Keratinocyte (primary cell): Measurements from ENCODE around the gene CNTD1. TPM values are rescaled to one million over a fixed set of nuclear protein-coding genes. Genes with fewer than 3 reads are reported as not detected.

Source experiments
- DNase-seq: peaks from one replicate; pipeline ENCODE4 v3.0.0-alpha.2; 2011; ENCODE audit warnings: low read depth, missing footprints, low spot score
- FAIRE-seq: peaks from 2 replicates; lab custom pipeline; 2011; peaks lifted over from hg19 to GRCh38; lab: Jason Lieb, UNC
- H2AFZ ChIP-seq: 2 replicates; pipeline ENCODE4 v1.6.0; 2012; ENCODE audit warnings: low read length, control low read depth, inconsistent platforms; ENCODE audit not compliant: control insufficient read depth
- H3K27ac ChIP-seq: 2 replicates; pipeline ENCODE4 v1.5.1; 2011; ENCODE audit warnings: low read length; ENCODE audit not compliant: control insufficient read depth, insufficient read depth
- H3K27me3 ChIP-seq: 3 replicates; pipeline ENCODE4 v1.6.0; 2011; ENCODE audit warnings: low read length; ENCODE audit not compliant: control insufficient read depth, insufficient read depth; ENCODE audit errors: extremely low read depth
- H3K36me3 ChIP-seq, 2 experiments: 2 replicates in 1 of 2; 3 replicates in 1 of 2; pipeline ENCODE4 v1.5.1; 2011; ENCODE audit warnings: low read length in 2 of 2, mild to moderate bottlenecking in 1 of 2; ENCODE audit not compliant: control insufficient read depth in 2 of 2, insufficient read depth in 2 of 2; ENCODE audit errors: extremely low read depth in 1 of 2
- H3K4me1 ChIP-seq: 3 replicates; pipeline ENCODE4 v1.5.1; 2011; ENCODE audit warnings: low read length; ENCODE audit not compliant: control insufficient read depth, insufficient read depth; ENCODE audit errors: extremely low read depth
- H3K4me2 ChIP-seq: 3 replicates; pipeline ENCODE4 v1.6.0; 2011; ENCODE audit warnings: low read depth, low read length; ENCODE audit not compliant: control insufficient read depth, insufficient read depth; ENCODE audit errors: extremely low read depth
- H3K4me3 ChIP-seq, 3 experiments: fragments of 200-600 bp in 1 of 3; sonication (generic) in 1 of 3; 2 replicates in 2 of 3; 3 replicates in 1 of 3; pipeline ENCODE4 v1.5.1; 2011 to 2016; ENCODE audit warnings: low read length in 3 of 3, mild to moderate bottlenecking in 3 of 3, control low read depth in 2 of 3, inconsistent platforms in 1 of 3, low read depth in 1 of 3, mixed read lengths in 1 of 3, mixed run types in 1 of 3, moderate library complexity in 1 of 3; ENCODE audit not compliant: control insufficient read depth in 2 of 3, insufficient read depth in 2 of 3; ENCODE audit errors: extremely low read depth in 1 of 3
- H3K79me2 ChIP-seq: 2 replicates; pipeline ENCODE4 v1.6.0; 2012; ENCODE audit warnings: low read length; ENCODE audit not compliant: control insufficient read depth, insufficient read depth
- H3K9ac ChIP-seq: 3 replicates; pipeline ENCODE4 v1.6.0; 2011; ENCODE audit warnings: low read length; ENCODE audit not compliant: control insufficient read depth, insufficient read depth; ENCODE audit errors: extremely low read depth
- H3K9me1 ChIP-seq: 3 replicates; pipeline ENCODE4 v1.6.0; 2011; ENCODE audit warnings: low read length; ENCODE audit not compliant: control insufficient read depth, insufficient read depth; ENCODE audit errors: extremely low read depth
- H3K9me3 ChIP-seq: 2 replicates; pipeline ENCODE4 v1.5.1; 2012; ENCODE audit warnings: low read depth, low read length; ENCODE audit not compliant: control insufficient read depth
- H4K20me1 ChIP-seq: 3 replicates; pipeline ENCODE4 v1.6.0; 2011; ENCODE audit warnings: low read length; ENCODE audit not compliant: control insufficient read depth, insufficient read depth; ENCODE audit errors: extremely low read depth
- CTCF ChIP-seq, 3 experiments: IDR thresholded peaks in 1 of 3; conservative IDR thresholded peaks in 1 of 3; optimal IDR thresholded peaks in 1 of 3; 2 replicates in 2 of 3; 3 replicates in 1 of 3; pipeline versions ENCODE3 to v1.5.1; 2011; ENCODE audit warnings: low read length in 3 of 3, mild to moderate bottlenecking in 3 of 3, moderate library complexity in 2 of 3, control low read depth in 1 of 3, inconsistent platforms in 1 of 3; ENCODE audit not compliant: insufficient read depth in 2 of 3; ENCODE audit errors: extremely low read depth in 1 of 3
- EZH2 ChIP-seq: IDR thresholded peaks from one replicate; pipeline ENCODE4 v1.6.1; 2012; ENCODE audit warnings: inconsistent platforms, mild to moderate bottlenecking, low read length, moderate library complexity
- dilution Hi-C: fragments of 300-500 bp; cut with MboI; formaldehyde crosslinking; loops from one replicate; pipeline ENCODE4 v1.7.0; 2020; ENCODE audit warnings: low sequenced_read_pairs; ENCODE audit not compliant: extremely low pct_ligation_motif_present
- polyA plus RNA-seq, 5 experiments: library from polyadenylated mRNA; depleted of rRNA in 3 of 5; stranded (reverse) in 3 of 5; stranded (forward) in 1 of 5; unstranded in 1 of 5; fragments of >200 nt; gene quantifications; 1 replicate in 1 of 5; 2 replicates in 3 of 5; 3 replicates in 1 of 5; pipeline versions ENCODE4 v1.2.1 to v1.2.3, GENCODE V29; 2011 to 2012; ENCODE audit warnings: missing spikeins in 2 of 5, low read depth in 1 of 5, low replicate concordance in 1 of 5

CNTD1 gene
- polyA plus RNA-seq, 1 donor (not counting 4 experiments of a cell fraction or from before 2014, with no cell fraction given) = not detected

GRCh38 chr17:42832934-42833766, 34.5 kb downstream of the CNTD1 start, which contains the start of gene PSME3:
Gene PSME3, plus strand, starts transcription at chr17:42833397. Its CDS starts 235 bp downstream, at chr17:42833632.
- TF ChIP-seq EZH2 (no peak), CTCF (optimal IDR thresholded peaks at IDR 0.05 in 1 of 3, IDR thresholded peaks at IDR 0.05 in 1 of 3, conservative IDR thresholded peaks at IDR 0.05 in 1 of 3; ENCODE audit: extremely low read depth in 1 of 3, insufficient read depth in 2 of 3, low read length in 3 of 3) (no peak)
- H3K4me1 ChIP-seq = peaks cover 19% of the 10 kb centered on the region
- no peaks in the 10 kb centered on the region for H3K9me1 ChIP-seq
- H3K9ac ChIP-seq = peak within 1 kb of the TSS; percentile 97
- peak within 1 kb of the TSS; percentile 81 to 96 (median 94) for H3K4me3 ChIP-seq
- H4K20me1 ChIP-seq = no peaks in the 10 kb centered on the region
- no peak for FAIRE-seq
- H3K27me3 ChIP-seq = no peaks in the 10 kb centered on the region
- no peaks in the 10 kb centered on the region for H3K9me3 ChIP-seq
- peaks cover 10 to 11% of the 10 kb centered on the region in 2 experiments for H3K36me3 ChIP-seq
- dilution Hi-C loops = loop anchor here (25.0 kb wide), 1 partner anchor 104 kb away; no protein-coding TSS in a partner anchor
- peaks cover 42% of the 10 kb centered on the region for H3K79me2 ChIP-seq
- peak within 1 kb of the TSS; percentile 97 for H3K27ac ChIP-seq
- H2AFZ ChIP-seq = peak within 1 kb of the TSS; percentile 99
- peak within 1 kb of the TSS; percentile 86 for H3K4me2 ChIP-seq
- no peak for DNase-seq

- Histone ChIP-seq H2AFZ (peak overlapping the region; percentile 99), H3K36me3 (peaks cover 15% of the 10 kb centered on the region in 2 experiments), H3K4me2 (peak overlapping the region; percentile 86), H3K9me1 (no peaks in the 10 kb centered on the region), H3K79me2 (peaks cover 42% of the 10 kb centered on the region), H3K9ac (peak overlapping the region; percentile 97), H3K9me3 (no peaks in the 10 kb centered on the region), H3K27me3 (no peaks in the 10 kb centered on the region), H3K27ac (peak overlapping the region; percentile 97), H4K20me1 (no peaks in the 10 kb centered on the region), H3K4me1 (peaks cover 19% of the 10 kb centered on the region), H3K4me3 (peak overlapping the region; percentile 81 to 96 (median 94))
- no peak for DNase-seq
- no peak for TF ChIP-seq CTCF (optimal IDR thresholded peaks at IDR 0.05 in 1 of 3, IDR thresholded peaks at IDR 0.05 in 1 of 3, conservative IDR thresholded peaks at IDR 0.05 in 1 of 3; ENCODE audit: extremely low read depth in 1 of 3, insufficient read depth in 2 of 3, low read length in 3 of 3)
- TF ChIP-seq EZH2 = no peak
- FAIRE-seq = no peak
- dilution Hi-C loops = loop anchor here (25.0 kb wide), 1 partner anchor 103 kb away; no protein-coding TSS in a partner anchor
These were observed 35.2 kb downstream of the CNTD1 start for GRCh38 chr17:42833767-42834422.
